ENCODE data around the gene TBC1D32.
"Not testable (repeated sequence)": the region's sequence is repeated elsewhere in the genome, so short reads cannot be mapped to it uniquely, and the experiment has no call there.

Gene TBC1D32

GRCh38 chr6:121376411-121376810, 42.1 kb upstream of the TBC1D32 start:
- H3K4me3 ChIP-seq (replicated peaks; ENCODE audit: insufficient read depth, low read length), result no peak overlapping the region
- H3K27me3 ChIP-seq (ENCODE audit: insufficient read depth, poor library complexity, severe bottlenecking), result no peaks in the 10 kb centered on the region
- no peak for DNase-seq (ENCODE audit: low read depth in 1 of 2, low spot score in 1 of 2)
- no peak overlapping the region for H3K27ac ChIP-seq (replicated peaks)
- TF ChIP-seq, protein P1, sequence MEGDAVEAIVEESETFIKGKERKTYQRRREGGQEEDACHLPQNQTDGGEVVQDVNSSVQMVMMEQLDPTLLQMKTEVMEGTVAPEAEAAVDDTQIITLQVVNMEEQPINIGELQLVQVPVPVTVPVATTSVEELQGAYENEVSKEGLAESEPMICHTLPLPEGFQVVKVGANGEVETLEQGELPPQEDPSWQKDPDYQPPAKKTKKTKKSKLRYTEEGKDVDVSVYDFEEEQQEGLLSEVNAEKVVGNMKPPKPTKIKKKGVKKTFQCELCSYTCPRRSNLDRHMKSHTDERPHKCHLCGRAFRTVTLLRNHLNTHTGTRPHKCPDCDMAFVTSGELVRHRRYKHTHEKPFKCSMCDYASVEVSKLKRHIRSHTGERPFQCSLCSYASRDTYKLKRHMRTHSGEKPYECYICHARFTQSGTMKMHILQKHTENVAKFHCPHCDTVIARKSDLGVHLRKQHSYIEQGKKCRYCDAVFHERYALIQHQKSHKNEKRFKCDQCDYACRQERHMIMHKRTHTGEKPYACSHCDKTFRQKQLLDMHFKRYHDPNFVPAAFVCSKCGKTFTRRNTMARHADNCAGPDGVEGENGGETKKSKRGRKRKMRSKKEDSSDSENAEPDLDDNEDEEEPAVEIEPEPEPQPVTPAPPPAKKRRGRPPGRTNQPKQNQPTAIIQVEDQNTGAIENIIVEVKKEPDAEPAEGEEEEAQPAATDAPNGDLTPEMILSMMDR (IDR thresholded peaks at IDR 0.05; ENCODE audit: insufficient read depth, low read length), result no peak
- TF ChIP-seq POLR2AphosphoS5 (IDR thresholded peaks at IDR 0.05; ENCODE audit: low read depth) (no peak), GABPA (IDR thresholded peaks at IDR 0.05; ENCODE audit: low read depth) (no peak), SPI1 (IDR thresholded peaks at IDR 0.05; ENCODE audit: borderline replicate concordance, low read depth) (no peak)
- TF ChIP-seq, protein P2, sequence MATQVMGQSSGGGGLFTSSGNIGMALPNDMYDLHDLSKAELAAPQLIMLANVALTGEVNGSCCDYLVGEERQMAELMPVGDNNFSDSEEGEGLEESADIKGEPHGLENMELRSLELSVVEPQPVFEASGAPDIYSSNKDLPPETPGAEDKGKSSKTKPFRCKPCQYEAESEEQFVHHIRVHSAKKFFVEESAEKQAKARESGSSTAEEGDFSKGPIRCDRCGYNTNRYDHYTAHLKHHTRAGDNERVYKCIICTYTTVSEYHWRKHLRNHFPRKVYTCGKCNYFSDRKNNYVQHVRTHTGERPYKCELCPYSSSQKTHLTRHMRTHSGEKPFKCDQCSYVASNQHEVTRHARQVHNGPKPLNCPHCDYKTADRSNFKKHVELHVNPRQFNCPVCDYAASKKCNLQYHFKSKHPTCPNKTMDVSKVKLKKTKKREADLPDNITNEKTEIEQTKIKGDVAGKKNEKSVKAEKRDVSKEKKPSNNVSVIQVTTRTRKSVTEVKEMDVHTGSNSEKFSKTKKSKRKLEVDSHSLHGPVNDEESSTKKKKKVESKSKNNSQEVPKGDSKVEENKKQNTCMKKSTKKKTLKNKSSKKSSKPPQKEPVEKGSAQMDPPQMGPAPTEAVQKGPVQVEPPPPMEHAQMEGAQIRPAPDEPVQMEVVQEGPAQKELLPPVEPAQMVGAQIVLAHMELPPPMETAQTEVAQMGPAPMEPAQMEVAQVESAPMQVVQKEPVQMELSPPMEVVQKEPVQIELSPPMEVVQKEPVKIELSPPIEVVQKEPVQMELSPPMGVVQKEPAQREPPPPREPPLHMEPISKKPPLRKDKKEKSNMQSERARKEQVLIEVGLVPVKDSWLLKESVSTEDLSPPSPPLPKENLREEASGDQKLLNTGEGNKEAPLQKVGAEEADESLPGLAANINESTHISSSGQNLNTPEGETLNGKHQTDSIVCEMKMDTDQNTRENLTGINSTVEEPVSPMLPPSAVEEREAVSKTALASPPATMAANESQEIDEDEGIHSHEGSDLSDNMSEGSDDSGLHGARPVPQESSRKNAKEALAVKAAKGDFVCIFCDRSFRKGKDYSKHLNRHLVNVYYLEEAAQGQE (IDR thresholded peaks at IDR 0.05; ENCODE audit: insufficient replicate concordance, low read depth), result no peak

- H3K4me3 ChIP-seq (replicated peaks; ENCODE audit: insufficient read depth, low read length); DNase-seq (ENCODE audit: low read depth in 1 of 2, low spot score in 1 of 2); H3K27ac ChIP-seq (replicated peaks); H3K27me3 ChIP-seq (ENCODE audit: insufficient read depth, poor library complexity, severe bottlenecking): not testable (repeated sequence)
These were observed 39.9 kb upstream of the TBC1D32 start for GRCh38 chr6:121374219-121374618.

DNA sequence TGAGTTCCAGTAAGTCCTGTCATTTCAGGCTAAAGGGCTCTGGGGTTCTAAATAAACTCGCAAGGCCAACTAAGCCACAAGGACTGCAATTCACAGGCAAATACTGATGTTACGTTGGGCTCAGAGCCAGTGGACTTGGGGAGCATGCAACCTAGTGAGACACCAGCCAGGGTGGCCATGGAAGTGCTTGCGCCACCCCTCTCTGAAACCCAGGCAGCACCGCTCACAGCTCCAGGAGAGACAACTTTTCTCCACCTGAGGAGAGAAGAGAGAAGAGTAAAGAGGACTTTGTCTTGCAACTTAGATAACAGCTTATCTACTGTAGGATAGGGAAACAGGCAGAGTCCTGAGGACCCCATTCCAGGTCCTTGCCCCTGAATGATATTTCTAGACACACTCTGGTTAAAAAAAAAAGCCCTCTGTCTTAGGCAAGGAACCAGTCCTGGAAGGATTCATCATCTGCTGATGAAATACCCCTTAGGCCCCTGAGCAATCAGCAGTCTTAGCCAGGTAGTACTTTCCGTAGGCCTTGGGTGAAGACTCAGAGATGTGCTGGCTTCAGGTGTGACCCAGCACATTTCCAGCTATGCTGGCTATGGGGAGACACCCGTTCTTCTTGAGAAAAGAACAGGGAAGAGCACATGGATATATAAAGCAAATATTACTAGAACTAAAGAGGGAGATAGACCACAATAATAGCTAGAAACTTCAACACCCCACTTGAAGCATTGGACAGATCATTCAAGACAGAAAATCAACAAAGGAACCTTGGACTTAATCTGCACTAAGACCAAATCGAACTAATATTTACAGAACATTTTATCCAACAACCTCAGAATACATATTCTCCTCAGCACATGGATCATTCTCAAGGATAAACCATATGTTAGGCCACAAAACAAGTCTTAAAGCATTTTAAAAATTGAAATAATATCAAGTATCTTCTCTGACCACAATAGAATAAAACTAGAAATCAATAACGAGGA, 31.5 kb upstream of the TBC1D32 start:
- Histone ChIP-seq H3K4me3 (replicated peaks; ENCODE audit: insufficient read depth, low read length) (no peak overlapping the region), H3K27ac (replicated peaks) (no peak overlapping the region), H3K27me3 (ENCODE audit: insufficient read depth, poor library complexity, severe bottlenecking) (no peaks in the 10 kb centered on the region)
- TF ChIP-seq, protein P2 (IDR thresholded peaks at IDR 0.05; ENCODE audit: insufficient replicate concordance, low read depth), result no peak
- TF ChIP-seq GABPA (IDR thresholded peaks at IDR 0.05; ENCODE audit: low read depth), result no peak
- TF ChIP-seq SPI1 (IDR thresholded peaks at IDR 0.05; ENCODE audit: borderline replicate concordance, low read depth), result no peak
- TF ChIP-seq, protein P1 (IDR thresholded peaks at IDR 0.05; ENCODE audit: insufficient read depth, low read length), result no peak
- no peak for TF ChIP-seq POLR2AphosphoS5 (IDR thresholded peaks at IDR 0.05; ENCODE audit: low read depth)
- no peak for DNase-seq (ENCODE audit: low read depth in 1 of 2, low spot score in 1 of 2)

DNA sequence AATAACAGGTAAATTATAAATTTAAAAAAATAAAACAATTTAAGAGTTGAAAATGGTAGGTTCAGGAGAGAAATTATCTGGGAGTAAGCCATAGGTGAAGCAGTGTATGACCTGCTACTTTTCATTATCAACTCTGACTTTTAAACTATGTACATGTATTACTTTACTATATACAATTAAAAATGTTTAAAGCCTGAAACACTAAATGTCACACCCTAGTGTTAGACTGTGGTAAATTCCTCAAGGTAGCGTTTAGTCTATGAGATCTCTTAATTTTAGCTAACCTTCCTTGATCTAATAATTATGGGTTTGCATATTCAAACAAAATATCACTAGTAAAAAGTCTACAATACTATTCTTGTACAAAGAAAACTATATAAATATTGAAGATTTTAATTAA, 22.3 kb upstream of the TBC1D32 start:
- DNase-seq (ENCODE audit: low read depth in 1 of 2, low spot score in 1 of 2), result no peak
- H3K27me3 ChIP-seq (ENCODE audit: insufficient read depth, poor library complexity, severe bottlenecking), result peaks cover 5% of the 10 kb centered on the region
- no peak overlapping the region for H3K27ac ChIP-seq (replicated peaks)
- no peak overlapping the region for H3K4me3 ChIP-seq (replicated peaks; ENCODE audit: insufficient read depth, low read length)
- TF ChIP-seq, protein P1 (IDR thresholded peaks at IDR 0.05; ENCODE audit: insufficient read depth, low read length), result no peak
- TF ChIP-seq POLR2AphosphoS5 (IDR thresholded peaks at IDR 0.05; ENCODE audit: low read depth), result no peak
- TF ChIP-seq, protein P2 (IDR thresholded peaks at IDR 0.05; ENCODE audit: insufficient replicate concordance, low read depth), result no peak
- no peak for TF ChIP-seq SPI1 (IDR thresholded peaks at IDR 0.05; ENCODE audit: borderline replicate concordance, low read depth)
- TF ChIP-seq GABPA (IDR thresholded peaks at IDR 0.05; ENCODE audit: low read depth), result no peak
